GM03348 (cell line): ENCODE data around the gene SGSM1.

Source experiments
- DNase-seq: peaks from one replicate; pipeline ENCODE4 v3.0.0; 2012; ENCODE audit warnings: low spot score

Gene SGSM1

DNA sequence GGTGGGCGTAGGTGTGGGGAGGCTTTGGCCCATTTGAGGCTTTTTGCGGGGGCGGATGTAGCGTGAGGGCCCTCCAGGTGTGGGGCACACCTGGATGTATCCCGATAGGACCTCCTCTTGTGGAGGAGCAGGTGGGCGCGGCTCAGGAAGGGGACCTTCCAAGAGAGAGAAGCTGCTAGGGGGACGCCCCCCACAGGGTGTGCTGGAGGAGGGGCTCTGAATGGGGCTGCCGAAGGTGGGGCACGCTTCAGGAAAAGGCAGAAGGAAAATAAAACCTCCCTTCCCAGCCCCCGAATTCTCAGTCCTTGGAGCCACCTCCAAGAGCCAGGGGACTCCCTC is 621 bp downstream of the SGSM1 start:
- DNase-seq = no peak

DNA sequence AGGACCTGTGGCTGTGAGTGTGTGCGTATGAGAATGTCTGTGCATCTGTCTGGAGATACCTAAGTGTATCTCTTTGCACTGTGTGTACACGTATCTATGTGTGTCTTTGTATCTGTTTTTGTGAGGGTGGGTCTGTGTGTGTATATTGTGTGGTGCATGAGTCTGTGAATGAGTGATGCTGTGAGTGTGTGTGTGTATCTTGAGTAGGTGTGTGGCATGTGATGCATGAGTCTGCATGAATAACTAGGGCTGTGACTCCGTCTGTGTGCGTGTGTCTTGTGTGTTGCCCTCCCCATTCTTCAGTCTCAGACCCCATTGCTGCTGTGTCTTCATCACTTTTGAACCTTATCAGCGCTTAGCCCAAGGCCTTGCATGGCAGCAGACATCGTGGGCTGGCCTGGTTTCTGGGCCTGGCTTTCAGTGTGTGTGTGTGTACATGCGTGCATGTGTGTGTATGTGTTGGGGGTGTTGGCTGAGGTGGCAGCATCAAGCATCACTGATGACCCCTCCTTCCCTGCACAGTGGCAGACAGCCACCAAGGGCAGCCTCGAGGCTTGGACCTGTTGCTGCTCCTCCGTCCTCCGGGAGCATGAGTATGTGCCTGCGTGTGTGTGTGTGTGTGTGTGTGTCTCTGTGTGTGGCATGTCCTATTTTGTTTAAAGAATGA is 1.4 kb downstream of the SGSM1 start:
- no peak for DNase-seq

- DNase-seq = no peak
Observed at GRCh38 chr22:24809331-24809730, 3.3 kb downstream of the SGSM1 start.

- no peak for DNase-seq
Observed at GRCh38 chr22:24810043-24810749, 4.2 kb downstream of the SGSM1 start.

DNA sequence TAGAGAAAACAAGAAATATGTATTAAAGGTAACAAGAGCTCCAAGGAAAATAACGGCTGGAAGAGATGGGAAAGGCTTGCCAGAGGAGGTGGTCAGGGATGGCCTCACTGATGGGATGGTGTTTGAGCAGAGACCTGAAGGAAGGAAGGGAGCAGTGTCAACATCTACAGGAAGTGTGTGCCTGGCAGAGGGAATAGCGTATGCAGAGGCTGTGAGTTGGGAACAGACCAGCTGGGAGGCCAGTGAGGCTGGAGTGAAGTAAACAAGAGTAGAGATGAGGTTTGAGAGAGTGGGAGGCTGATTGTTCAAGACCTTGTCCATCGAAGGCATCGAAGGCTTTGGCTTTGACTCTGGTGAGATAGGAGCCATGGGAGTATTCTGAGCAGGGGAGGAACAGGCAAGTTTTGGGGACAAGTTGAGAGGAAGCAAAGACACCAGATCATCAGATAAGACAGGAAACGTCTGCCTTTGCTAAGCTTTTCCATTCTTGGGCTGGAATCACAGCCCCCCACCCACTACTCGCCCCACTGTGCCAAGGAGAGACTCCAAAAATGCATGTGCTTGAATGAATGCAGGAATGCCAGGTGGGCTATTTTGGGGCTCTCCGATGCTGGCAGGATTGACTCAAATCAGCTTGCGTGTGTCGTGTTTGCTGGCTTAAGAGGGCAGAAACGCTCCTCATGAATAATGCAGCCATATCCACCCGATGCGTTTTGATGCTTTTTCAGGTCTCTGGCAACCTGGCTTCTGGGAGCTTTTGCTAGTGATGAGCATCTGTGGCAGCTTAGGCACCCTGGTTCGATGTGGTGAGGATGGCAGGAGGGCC is 7.2 kb downstream of the SGSM1 start:
- no peak for DNase-seq

DNA sequence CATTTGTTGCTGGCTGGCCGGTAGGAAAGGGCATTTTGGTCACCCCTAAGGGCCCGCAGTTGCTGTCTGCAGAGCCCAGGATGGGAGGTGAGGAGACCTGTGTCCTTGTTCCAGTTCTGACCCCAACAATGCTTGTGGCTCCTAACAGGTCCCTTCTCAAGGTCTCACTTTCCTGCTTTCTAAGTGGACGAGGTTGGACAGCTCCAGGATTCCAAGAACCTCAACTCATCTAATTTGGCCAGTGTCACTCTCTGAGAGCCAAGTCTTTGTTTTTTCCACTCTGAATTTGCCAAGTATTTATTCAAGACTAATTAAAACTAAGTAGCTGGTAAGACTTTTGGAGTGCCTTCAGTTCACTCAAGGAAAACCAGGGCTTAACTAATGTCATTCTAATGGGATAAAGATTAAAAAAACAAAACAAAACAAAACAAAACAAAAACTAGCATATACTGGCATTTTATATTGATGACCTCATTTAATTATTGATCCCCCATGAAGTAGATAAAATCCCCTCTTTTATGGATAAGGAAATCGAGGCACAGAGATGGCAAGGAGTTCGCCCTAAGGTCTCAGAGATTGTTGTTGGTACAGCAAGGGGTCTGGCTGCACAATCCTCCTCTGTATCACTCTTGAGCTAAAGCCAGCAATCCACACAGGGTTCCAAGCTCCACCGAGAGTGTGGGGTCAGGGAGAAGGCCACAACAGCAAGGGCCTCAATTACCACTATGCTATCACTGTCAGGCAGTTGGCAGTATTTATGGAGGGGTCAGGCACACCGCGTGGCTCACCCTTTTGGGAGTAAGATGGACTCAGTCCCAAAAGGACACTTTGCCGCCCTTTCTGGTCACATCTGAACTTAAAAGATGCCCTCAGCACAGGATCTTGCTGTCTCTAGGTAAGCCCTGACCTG is 8.1 kb downstream of the SGSM1 start:
- DNase-seq = no peak

DNA sequence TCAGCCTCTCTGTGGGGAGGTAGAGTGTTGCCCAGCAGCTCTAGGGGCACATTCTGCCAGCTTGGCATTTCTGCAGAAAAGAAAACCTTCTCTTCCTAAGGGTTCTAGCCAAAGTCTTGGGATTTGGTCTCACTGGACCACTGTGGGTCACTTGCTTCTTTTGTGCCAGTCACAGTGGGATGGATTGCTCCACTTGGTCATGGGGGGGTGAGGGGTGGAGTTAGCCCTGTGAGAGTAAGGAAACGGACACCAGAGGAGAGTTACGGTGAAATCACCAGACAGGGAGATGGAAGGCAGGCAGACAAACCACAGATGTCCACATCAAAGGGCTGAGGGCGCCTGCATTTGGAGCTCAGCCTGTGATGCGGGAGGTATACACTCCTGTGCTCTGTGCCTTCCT is 10.8 kb downstream of the SGSM1 start:
- DNase-seq = no peak

- DNase-seq = no peak
Observed at GRCh38 chr22:24819487-24819886, 13.5 kb downstream of the SGSM1 start.

DNA sequence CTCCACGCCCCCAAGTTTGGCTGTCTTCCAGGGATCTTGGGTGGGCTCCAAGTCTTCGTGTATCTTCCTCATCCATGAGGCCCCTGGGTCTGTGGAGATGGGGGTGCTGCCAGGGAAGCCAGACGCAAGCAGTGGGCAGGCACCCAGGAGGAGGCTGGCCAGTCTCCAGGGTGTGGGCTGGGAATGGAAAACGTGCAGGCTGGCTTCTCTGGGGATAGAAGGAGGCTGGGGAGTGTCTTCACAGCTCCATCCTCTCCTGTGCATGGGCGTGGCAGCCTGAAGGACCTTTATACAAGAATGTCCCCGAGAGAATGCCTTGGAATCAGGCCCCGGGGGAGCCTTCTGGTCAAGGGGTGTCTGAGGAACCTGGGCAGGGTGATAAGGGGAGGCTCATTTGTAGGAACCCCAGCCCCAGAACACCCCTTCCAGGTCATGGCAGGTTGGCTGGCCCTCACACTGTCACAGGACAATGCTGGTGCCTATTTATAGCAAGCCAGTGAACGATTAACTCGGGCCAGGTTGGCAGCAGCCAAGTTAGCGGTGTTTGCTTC is 14.0 kb downstream of the SGSM1 start:
- no peak for DNase-seq

- DNase-seq = no peak
Observed at GRCh38 chr22:24822471-24822870, 16.5 kb downstream of the SGSM1 start.

- no peak for DNase-seq
Observed at GRCh38 chr22:24823787-24824186, 17.8 kb downstream of the SGSM1 start.

- no peak for DNase-seq
Observed at GRCh38 chr22:24824250-24824649, 18.2 kb downstream of the SGSM1 start.

GRCh38 chr22:24824915-24825314 is 18.9 kb downstream of the SGSM1 start:
- DNase-seq = no peak

- no peak for DNase-seq
Observed at GRCh38 chr22:24826710-24827285, 20.8 kb downstream of the SGSM1 start.

GRCh38 chr22:24827296-24827695 is 21.3 kb downstream of the SGSM1 start:
- DNase-seq = no peak

DNA sequence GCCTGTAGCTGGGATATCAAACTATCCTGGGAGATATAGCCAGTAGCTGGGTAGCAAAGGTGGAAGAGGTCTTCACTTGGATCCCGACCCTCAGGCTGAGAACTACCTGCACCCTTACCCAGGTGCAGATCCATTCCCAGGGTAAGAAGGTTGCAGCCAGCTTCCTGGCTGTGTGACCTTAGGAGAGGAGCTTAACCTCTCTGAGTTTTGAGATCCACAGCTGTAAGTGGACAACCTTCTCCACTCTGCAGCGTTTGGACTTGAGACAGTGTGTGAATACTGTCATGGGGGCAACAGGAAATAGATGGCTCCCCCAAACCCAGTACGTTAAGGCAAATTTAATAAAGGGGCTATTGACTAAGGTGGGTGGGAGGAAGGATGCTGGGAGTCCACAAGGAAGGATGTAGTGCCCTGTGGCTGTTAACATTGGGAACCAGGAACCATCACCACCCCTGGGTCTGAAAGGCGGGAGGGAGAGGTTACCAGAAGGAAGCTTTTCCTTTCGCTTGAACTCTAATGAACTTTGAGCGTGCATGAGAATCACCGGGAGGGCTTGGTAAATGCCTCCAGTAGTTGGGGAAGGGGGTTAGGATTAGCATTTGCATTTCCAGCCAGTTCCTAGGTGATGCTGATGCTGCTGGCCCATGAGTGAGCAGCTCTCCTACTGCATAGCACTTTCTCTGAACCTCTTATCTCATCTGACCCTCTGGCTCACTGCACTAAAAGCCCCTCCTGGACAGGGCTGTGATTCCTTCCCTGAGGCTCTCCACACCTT is 24.4 kb downstream of the SGSM1 start:
- no peak for DNase-seq

- DNase-seq = no peak
Observed at GRCh38 chr22:24831687-24832086, 25.7 kb downstream of the SGSM1 start.

- no peak for DNase-seq
Observed at GRCh38 chr22:24833881-24834495, 28.0 kb downstream of the SGSM1 start.

DNA sequence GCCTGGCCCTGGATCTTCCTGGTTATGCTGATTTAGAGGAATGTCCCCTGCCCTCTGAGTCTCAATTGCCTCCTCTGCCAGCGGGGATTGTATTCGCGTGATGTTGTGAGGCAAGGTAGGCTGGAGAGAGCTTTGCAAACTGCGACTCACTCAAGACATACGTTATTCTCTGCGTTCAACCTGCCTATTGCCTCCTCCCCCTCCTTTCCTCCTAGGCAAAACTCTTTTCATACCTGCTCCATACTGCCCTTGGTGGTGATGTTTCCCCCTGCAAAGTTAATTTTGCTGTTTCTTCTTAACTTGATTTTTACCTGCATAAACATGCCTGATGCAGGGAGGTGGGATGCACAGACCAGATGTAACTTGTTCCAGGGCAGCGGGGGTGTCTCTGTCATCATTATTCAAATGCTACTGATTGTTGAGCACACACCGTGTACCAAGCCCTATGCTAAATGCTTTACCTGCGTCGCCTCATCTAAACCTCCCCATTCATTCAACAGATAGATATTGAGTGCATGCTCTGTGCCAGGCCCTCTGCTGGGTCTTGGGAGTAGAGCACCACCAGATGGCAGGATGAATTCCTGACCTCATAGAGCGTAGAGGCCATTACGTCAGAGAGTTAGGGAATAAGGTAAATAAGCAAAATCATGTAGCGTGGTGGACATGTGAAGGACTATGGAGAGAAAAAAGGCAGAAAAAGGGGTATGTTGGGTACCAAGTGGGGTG is 29.0 kb downstream of the SGSM1 start:
- no peak for DNase-seq

DNA sequence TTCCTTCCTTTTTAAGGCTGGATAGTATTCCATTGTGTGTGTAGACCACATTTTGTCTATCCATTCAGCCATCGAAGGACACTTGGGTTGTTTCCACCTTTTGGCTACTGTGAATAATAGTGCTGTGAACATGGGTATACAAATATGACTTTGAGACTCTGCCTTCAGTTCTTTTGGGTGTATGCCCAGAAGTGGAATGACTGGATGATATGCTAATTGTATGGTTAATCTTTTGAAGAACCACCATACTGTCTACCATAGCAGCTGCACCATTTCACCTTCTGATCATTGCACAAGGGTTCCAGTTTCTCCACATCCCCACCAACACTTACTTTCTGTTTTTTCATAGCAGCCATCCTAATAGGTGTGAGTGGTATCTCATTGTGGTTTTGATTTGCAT is 30.3 kb downstream of the SGSM1 start:
- DNase-seq = no peak
